OCI-LY3 (cell line): ENCODE results near the gene CCDC85A.
A peak's percentile ranks its signal among the peaks of the same experiment; 100 is the strongest.

Experiments
- H2AFZ ChIP-seq: fragments of 200-600, 300-600 bp; shearing (Covaris generic); 2 replicates; pipeline ENCODE4 v1.6.0; 2014; ENCODE audit warnings: antibody characterized with exemption, low read depth, low read length
- H3K27ac ChIP-seq: fragments of 200-600, 300-600 bp; sonication (generic); 2 replicates; pipeline ENCODE4 v1.5.1; 2014; ENCODE audit warnings: mild to moderate bottlenecking, low read length, moderate library complexity, mixed read lengths
- H3K27me3 ChIP-seq: fragments of 200-600, 300-600 bp; sonication (generic); 2 replicates; pipeline ENCODE4 v1.6.1; 2014; ENCODE audit warnings: low read depth, low read length, mixed read lengths
- H3K36me3 ChIP-seq: fragments of 200-600, 300-600 bp; sonication (generic); replicated peaks from 2 replicates; pipeline ENCODE3; 2014; ENCODE audit warnings: low read depth, low read length, mixed read lengths
- H3K4me1 ChIP-seq: fragments of 300-600, 200-600 bp; sonication (generic); 2 replicates; pipeline ENCODE4 v1.6.1; 2014; ENCODE audit warnings: low read length, mixed read lengths
- H3K4me2 ChIP-seq: fragments of 200-600, 300-600 bp; sonication (generic); 2 replicates; pipeline ENCODE4 v1.6.1; 2014; ENCODE audit warnings: low read length, mixed read lengths
- H3K4me3 ChIP-seq: fragments of 300-600, 200-600 bp; sonication (generic); 2 replicates; pipeline ENCODE4 v1.5.1; 2014; ENCODE audit warnings: antibody characterized with exemption, mild to moderate bottlenecking, low read length, moderate library complexity
- H3K79me2 ChIP-seq: fragments of 300-600, 200-600 bp; shearing (Covaris generic); 2 replicates; pipeline ENCODE4 v1.6.1; 2014; ENCODE audit warnings: mild to moderate bottlenecking, low read length, mixed read lengths
- H3K9ac ChIP-seq: fragments of 300-600, 200-600 bp; shearing (Covaris generic); 2 replicates; pipeline ENCODE4 v1.6.0; 2014; ENCODE audit warnings: mild to moderate bottlenecking, low read length, moderate library complexity
- H3K9me3 ChIP-seq: fragments of 200-600, 300-600 bp; shearing (Covaris generic); 2 replicates; pipeline ENCODE4 v1.6.1; 2014; ENCODE audit warnings: low read length, mixed read lengths; ENCODE audit not compliant: insufficient read depth
- H4K20me1 ChIP-seq: fragments of 200-600, 300-600 bp; sonication (generic); 2 replicates; pipeline ENCODE4 v1.6.1; 2016; ENCODE audit warnings: low read length, mixed read lengths; ENCODE audit not compliant: insufficient read depth
- EZH2phosphoT487 ChIP-seq: fragments of 200-600 bp; shearing (Covaris generic); IDR thresholded peaks from 2 replicates; pipeline ENCODE4 v1.6.1; 2018; ENCODE audit warnings: antibody characterized with exemption, mixed run types, low read depth
- TF ChIP-seq, protein P1 (sequence below): fragments of 200-600, 300-600 bp; sonication (generic); IDR thresholded peaks from 2 replicates; pipeline ENCODE4 v1.5.1; 2014; ENCODE audit warnings: antibody characterized with exemption, low read length, low read depth

The CCDC85A gene

DNA sequence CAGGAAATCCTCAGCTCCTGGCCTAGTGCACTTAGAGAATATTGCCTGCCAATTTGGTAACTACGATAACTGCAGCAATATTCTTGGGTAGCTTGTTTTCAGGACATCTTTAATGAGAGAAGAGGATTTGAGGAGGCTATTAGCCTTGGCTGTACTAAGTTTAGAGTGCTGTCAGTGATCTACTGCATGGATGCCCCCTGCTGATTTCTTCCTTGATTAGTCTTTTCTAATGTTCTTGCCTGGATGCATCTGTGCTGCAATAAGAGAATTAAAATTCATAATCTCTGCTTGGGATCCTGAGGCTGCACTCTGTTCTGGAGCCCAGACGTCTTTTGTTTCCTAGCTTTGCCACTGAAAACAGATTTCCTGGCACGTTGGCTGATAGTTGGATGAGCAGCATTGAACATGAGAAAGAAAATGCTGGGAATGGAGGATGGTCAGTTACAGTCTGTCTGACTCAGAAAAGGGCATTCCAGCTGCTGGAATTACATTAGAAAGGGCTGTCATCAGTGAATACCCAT lies 115.4 kb downstream of the CCDC85A start:
- H3K4me2 ChIP-seq: no peak overlapping the region

DNA sequence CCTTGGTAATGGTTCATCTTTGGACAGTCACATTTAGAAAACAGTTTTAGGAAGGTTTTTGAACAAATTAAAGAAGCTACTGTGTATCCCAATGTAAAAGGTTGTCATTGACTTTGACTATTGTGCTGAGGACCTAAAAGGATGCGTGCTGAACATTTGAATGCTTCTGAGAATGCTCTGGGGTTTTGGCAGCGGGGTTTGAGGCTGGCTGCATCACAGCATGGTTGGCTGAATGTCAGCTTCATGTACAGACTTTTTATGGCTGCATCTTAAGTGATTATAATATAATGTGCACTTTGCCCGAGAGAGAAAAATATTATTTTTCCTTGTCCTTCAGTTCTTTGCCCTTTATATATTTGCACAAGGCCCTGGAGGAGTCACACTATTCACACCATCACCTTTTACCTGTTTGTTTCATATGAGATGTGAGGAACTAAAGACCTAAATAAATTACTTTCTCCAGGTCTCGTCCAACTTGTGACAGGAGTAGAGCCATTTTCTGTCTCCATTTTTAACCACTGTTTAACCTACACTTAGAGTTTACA lies 125.9 kb downstream of the CCDC85A start:
- Histone ChIP-seq H3K4me3 (no peak overlapping the region), H3K36me3 (no peaks in the 10 kb centered on the region), H3K9ac (no peak overlapping the region), H3K4me1 (peaks cover 5% of the 10 kb centered on the region), H3K27me3 (no peaks in the 10 kb centered on the region), H3K9me3 (no peaks in the 10 kb centered on the region), H4K20me1 (no peaks in the 10 kb centered on the region), H3K27ac (no peak overlapping the region), H3K4me2 (no peak overlapping the region), H2AFZ (peak overlapping the region; percentile 53; the same call in 1 of the 2 replicates), H3K79me2 (no peaks in the 10 kb centered on the region)
- TF ChIP-seq, protein P1, sequence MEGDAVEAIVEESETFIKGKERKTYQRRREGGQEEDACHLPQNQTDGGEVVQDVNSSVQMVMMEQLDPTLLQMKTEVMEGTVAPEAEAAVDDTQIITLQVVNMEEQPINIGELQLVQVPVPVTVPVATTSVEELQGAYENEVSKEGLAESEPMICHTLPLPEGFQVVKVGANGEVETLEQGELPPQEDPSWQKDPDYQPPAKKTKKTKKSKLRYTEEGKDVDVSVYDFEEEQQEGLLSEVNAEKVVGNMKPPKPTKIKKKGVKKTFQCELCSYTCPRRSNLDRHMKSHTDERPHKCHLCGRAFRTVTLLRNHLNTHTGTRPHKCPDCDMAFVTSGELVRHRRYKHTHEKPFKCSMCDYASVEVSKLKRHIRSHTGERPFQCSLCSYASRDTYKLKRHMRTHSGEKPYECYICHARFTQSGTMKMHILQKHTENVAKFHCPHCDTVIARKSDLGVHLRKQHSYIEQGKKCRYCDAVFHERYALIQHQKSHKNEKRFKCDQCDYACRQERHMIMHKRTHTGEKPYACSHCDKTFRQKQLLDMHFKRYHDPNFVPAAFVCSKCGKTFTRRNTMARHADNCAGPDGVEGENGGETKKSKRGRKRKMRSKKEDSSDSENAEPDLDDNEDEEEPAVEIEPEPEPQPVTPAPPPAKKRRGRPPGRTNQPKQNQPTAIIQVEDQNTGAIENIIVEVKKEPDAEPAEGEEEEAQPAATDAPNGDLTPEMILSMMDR: no peak
- TF ChIP-seq EZH2phosphoT487: no peak

More for the DNA sequence above, 115.4 kb downstream of the CCDC85A start:
- Histone ChIP-seq H3K27ac (no peak overlapping the region), H3K9me3 (no peaks in the 10 kb centered on the region), H3K4me3 (no peak overlapping the region), H3K27me3 (no peaks in the 10 kb centered on the region), H4K20me1 (no peaks in the 10 kb centered on the region), H3K36me3 (no peaks in the 10 kb centered on the region), H3K9ac (no peak overlapping the region), H3K4me1 (no peaks in the 10 kb centered on the region), H2AFZ (no peak overlapping the region), H3K79me2 (no peaks in the 10 kb centered on the region)
- no peak for TF ChIP-seq EZH2phosphoT487

DNA sequence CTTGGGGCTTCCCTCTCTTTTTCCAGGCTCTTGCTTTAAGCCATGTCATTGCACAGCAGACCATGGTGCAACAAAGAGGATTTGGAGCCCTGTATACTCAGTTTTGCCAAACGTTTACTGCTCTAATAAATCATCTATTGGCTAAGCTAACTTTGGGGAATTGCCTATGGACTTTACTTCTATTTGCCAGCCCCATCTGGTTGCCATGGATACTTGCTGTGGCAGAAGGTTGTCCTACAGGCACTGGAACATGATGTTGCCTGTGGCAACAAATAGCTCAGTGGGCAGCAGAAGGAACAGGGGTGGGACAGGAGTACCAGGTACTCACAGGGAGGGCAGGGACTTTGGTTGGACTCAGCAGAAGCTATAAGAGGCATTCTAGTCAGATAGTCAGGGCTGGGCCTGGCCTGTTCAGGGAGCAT lies 129.7 kb downstream of the CCDC85A start:
- Histone ChIP-seq H3K9ac (no peak overlapping the region), H3K27me3 (no peaks in the 10 kb centered on the region), H3K79me2 (no peaks in the 10 kb centered on the region), H3K4me3 (no peak overlapping the region), H3K4me2 (no peak overlapping the region), H3K27ac (no peak overlapping the region), H3K4me1 (peaks cover 16% of the 10 kb centered on the region), H3K9me3 (no peaks in the 10 kb centered on the region), H3K36me3 (no peaks in the 10 kb centered on the region), H2AFZ (no peak overlapping the region), H4K20me1 (no peaks in the 10 kb centered on the region)
- no peak for TF ChIP-seq EZH2phosphoT487
- TF ChIP-seq, protein P1: no peak

DNA sequence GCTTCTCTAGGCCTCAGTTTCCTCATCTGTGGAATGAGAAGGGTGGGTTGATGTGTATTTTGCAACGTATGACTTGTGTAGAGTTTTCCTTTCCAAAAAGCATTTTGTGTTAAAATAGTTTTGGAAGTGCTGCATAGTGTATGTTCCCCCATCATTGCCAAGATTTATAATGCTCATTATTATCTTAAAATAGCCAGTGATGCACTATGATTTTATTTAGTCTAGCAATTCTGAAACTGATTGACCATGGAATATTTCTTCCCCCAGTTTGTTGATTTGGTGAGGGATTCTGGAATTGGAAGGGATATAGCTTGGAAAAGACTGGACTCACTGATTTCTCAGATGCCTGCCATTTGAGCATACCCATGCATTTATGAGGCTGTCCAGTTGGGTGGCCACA lies 130.6 kb downstream of the CCDC85A start:
- H3K4me1 ChIP-seq: peaks cover 16% of the 10 kb centered on the region
- no peaks in the 10 kb centered on the region for H4K20me1 ChIP-seq
- H2AFZ ChIP-seq: no peak overlapping the region
- TF ChIP-seq, protein P1: no peak
- TF ChIP-seq EZH2phosphoT487: no peak
- no peaks in the 10 kb centered on the region for H3K9me3 ChIP-seq
- no peak overlapping the region for H3K27ac ChIP-seq
- H3K27me3 ChIP-seq: no peaks in the 10 kb centered on the region
- H3K9ac ChIP-seq: no peak overlapping the region
- H3K36me3 ChIP-seq: no peaks in the 10 kb centered on the region
- H3K4me2 ChIP-seq: no peak overlapping the region
- H3K4me3 ChIP-seq: no peak overlapping the region
- no peaks in the 10 kb centered on the region for H3K79me2 ChIP-seq

DNA sequence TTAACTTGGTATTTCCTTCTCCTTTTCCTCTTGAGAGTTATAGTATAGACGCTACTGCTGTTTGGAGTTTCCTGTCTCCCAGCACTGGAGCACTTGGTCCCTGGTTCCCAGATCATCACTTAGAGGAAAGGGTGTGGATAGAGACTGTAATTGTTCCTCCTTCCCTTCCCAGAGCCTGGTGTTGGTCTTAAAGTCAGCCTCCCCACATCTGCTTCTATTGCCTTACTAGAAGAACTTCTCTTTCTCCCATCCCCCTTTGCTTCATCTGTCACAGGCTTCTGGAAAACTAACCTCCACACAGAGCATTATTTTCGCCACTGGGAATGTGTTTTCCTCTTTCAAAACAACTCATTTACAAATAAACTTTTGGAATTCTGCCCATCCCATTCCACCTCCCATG lies 131.0 kb downstream of the CCDC85A start:
- TF ChIP-seq EZH2phosphoT487: no peak
- Histone ChIP-seq H3K4me1 (peaks cover 16% of the 10 kb centered on the region), H3K4me3 (no peak overlapping the region), H3K79me2 (no peaks in the 10 kb centered on the region), H3K9ac (no peak overlapping the region), H3K9me3 (no peaks in the 10 kb centered on the region), H3K4me2 (no peak overlapping the region), H3K27ac (no peak overlapping the region), H4K20me1 (no peaks in the 10 kb centered on the region), H3K27me3 (no peaks in the 10 kb centered on the region), H3K36me3 (no peaks in the 10 kb centered on the region), H2AFZ (no peak overlapping the region)
